Measurements from ENCODE around the gene ABCA3. TPM values are rescaled to one million over a fixed set of nuclear protein-coding genes. Genes with fewer than 3 reads are reported as not detected.

ABCA3 gene
- total and polyA plus RNA-seq, 2 donors (not counting 1 experiment from before 2014, with no cell fraction given) = 3.1 to 5.1 TPM

DNA sequence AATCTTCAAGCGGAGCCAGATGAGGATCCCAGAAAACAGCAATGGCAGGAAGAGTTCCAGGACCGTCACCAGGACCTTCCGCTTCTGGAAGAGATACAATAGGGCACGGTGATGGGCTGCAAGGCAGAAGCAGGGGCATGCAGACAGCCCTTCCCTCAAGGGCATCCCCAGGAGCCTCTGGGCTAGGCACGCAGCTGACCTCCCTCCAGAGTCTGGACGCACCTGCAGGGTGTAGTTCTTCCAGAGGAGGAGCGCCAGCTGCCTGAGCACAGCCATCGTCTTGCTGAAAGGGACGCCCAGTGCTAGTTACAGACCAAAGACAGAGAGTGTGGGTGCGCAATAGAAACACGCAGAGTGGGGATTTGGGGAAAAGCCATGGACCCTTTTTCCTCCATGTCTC is 14.3 kb downstream of the ABCA3 start:
- no peaks in the 10 kb centered on the region for H3K9me3 Mint-ChIP-seq (ENCODE audit: insufficient read depth)
- Histone ChIP-seq H3K27ac (ENCODE audit: low read length in 2 of 2) (no peak overlapping the region), H3K4me3 (ENCODE audit: control extremely low read depth in 1 of 5, extremely low read depth in 1 of 5, insufficient read depth in 1 of 5, low read depth in 2 of 5, low read length in 4 of 5) (no peak overlapping the region), H2AFZ (ENCODE audit: insufficient read depth, low read depth, low read length, poor library complexity, severe bottlenecking) (no peak overlapping the region), H3K4me2 (replicated peaks; ENCODE audit: low read depth, low read length, poor library complexity, severe bottlenecking) (no peak overlapping the region), H3K79me2 (ENCODE audit: control insufficient read depth, insufficient read depth, low read length) (no peaks in the 10 kb centered on the region), H3K9ac (ENCODE audit: low read length) (no peak overlapping the region), H3K9me3 (ENCODE audit: control extremely low read depth in 1 of 3, control insufficient read depth in 2 of 3, insufficient read depth in 1 of 3, low read length in 2 of 3) (no peaks in the 10 kb centered on the region), H3K4me1 (ENCODE audit: control insufficient read depth in 2 of 2, insufficient read depth in 2 of 2, low read length in 2 of 2) (no peaks in the 10 kb centered on the region), H4K20me1 (ENCODE audit: control insufficient read depth, insufficient read depth, low read length, poor library complexity, severe bottlenecking) (no peaks in the 10 kb centered on the region), H3K27me3 (replicated peaks in 1 of 4; ENCODE audit: control extremely low read depth in 1 of 4, control insufficient read depth in 3 of 4, insufficient read depth in 4 of 4, low read length in 3 of 4) (no peaks in the 10 kb centered on the region), H3K36me3 (replicated peaks in 1 of 2; ENCODE audit: control extremely low read depth in 1 of 2, control insufficient read depth in 1 of 2, extremely low read depth in 1 of 2, insufficient read depth in 2 of 2, low read length in 1 of 2) (no peaks in the 10 kb centered on the region)
- CTCF ChIA-PET = no interaction called here
- no peak overlapping the region for H3K27ac Mint-ChIP-seq
- WGBS (ENCODE audit: insufficient coverage) = 94% methylated on average over 11 of the region's 11 CpGs
- peaks cover 6% of the 10 kb centered on the region for H3K27me3 Mint-ChIP-seq
- intact Hi-C loops (cut with micrococcal nuclease) = no loop called here
- no peak for TF ChIP-seq EZH2 (IDR thresholded peaks at IDR 0.05; ENCODE audit: borderline replicate concordance, insufficient read depth, low read depth, low read length, poor library complexity, severe bottlenecking)
- TF ChIP-seq, protein P1, sequence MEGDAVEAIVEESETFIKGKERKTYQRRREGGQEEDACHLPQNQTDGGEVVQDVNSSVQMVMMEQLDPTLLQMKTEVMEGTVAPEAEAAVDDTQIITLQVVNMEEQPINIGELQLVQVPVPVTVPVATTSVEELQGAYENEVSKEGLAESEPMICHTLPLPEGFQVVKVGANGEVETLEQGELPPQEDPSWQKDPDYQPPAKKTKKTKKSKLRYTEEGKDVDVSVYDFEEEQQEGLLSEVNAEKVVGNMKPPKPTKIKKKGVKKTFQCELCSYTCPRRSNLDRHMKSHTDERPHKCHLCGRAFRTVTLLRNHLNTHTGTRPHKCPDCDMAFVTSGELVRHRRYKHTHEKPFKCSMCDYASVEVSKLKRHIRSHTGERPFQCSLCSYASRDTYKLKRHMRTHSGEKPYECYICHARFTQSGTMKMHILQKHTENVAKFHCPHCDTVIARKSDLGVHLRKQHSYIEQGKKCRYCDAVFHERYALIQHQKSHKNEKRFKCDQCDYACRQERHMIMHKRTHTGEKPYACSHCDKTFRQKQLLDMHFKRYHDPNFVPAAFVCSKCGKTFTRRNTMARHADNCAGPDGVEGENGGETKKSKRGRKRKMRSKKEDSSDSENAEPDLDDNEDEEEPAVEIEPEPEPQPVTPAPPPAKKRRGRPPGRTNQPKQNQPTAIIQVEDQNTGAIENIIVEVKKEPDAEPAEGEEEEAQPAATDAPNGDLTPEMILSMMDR (IDR thresholded peaks at IDR 0.05) = no peak
- POLR2A ChIA-PET = no interaction called here
- H3K4me3 Mint-ChIP-seq = no peak overlapping the region
- DNase-seq = no peak
- no peaks in the 10 kb centered on the region for H3K4me1 Mint-ChIP-seq
- no peak for ATAC-seq (ENCODE audit: low read depth)

DNA sequence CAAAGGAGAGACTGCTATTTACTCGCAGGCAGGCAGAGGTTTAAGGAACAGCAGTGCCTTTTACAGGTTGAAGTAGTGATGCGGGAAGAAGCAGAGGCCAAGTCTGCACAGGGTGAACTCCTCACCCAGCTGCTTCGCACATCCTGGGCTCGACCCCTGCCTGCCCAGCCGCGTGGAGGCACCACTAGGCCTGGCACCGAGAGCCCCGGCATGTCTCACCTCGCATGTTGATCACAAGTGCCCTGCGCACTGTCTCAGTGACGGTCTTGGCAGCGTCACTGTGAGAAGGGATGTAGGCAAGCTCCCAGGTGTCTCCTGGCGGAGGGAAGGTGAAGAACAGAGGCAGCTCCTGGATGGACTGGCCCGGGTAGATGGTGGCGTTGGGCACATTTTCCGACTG is 14.7 kb downstream of the ABCA3 start:
- H2AFZ ChIP-seq (ENCODE audit: insufficient read depth, low read depth, low read length, poor library complexity, severe bottlenecking) = no peak overlapping the region
- H3K4me3 ChIP-seq (ENCODE audit: control extremely low read depth in 1 of 5, extremely low read depth in 1 of 5, insufficient read depth in 1 of 5, low read depth in 2 of 5, low read length in 4 of 5) = no peak overlapping the region
- no peaks in the 10 kb centered on the region for H3K36me3 ChIP-seq (replicated peaks in 1 of 2; ENCODE audit: control extremely low read depth in 1 of 2, control insufficient read depth in 1 of 2, extremely low read depth in 1 of 2, insufficient read depth in 2 of 2, low read length in 1 of 2)
- H3K27me3 ChIP-seq (replicated peaks in 1 of 4; ENCODE audit: control extremely low read depth in 1 of 4, control insufficient read depth in 3 of 4, insufficient read depth in 4 of 4, low read length in 3 of 4) = no peaks in the 10 kb centered on the region
- TF ChIP-seq EZH2 (IDR thresholded peaks at IDR 0.05; ENCODE audit: borderline replicate concordance, insufficient read depth, low read depth, low read length, poor library complexity, severe bottlenecking) = no peak
- TF ChIP-seq, protein P1 (IDR thresholded peaks at IDR 0.05) = no peak
- no peak overlapping the region for H3K27ac Mint-ChIP-seq
- POLR2A ChIA-PET = no interaction called here
- H3K9me3 ChIP-seq (ENCODE audit: control extremely low read depth in 1 of 3, control insufficient read depth in 2 of 3, insufficient read depth in 1 of 3, low read length in 2 of 3) = no peaks in the 10 kb centered on the region
- H3K27ac ChIP-seq (ENCODE audit: low read length in 2 of 2) = no peak overlapping the region
- CTCF ChIA-PET = no interaction called here
- peaks cover 3% of the 10 kb centered on the region for H3K27me3 Mint-ChIP-seq
- intact Hi-C loops (cut with micrococcal nuclease) = no loop called here
- WGBS (ENCODE audit: insufficient coverage) = 88% methylated on average over 16 of the region's 16 CpGs
- ATAC-seq (ENCODE audit: low read depth) = no peak
- DNase-seq = no peak
- H3K9ac ChIP-seq (ENCODE audit: low read length) = no peak overlapping the region
- no peaks in the 10 kb centered on the region for H3K79me2 ChIP-seq (ENCODE audit: control insufficient read depth, insufficient read depth, low read length)
- H3K4me1 ChIP-seq (ENCODE audit: control insufficient read depth in 2 of 2, insufficient read depth in 2 of 2, low read length in 2 of 2) = no peaks in the 10 kb centered on the region
- no peaks in the 10 kb centered on the region for H3K9me3 Mint-ChIP-seq (ENCODE audit: insufficient read depth)
- H4K20me1 ChIP-seq (ENCODE audit: control insufficient read depth, insufficient read depth, low read length, poor library complexity, severe bottlenecking) = no peaks in the 10 kb centered on the region
- H3K4me1 Mint-ChIP-seq = no peaks in the 10 kb centered on the region
- no peak overlapping the region for H3K4me3 Mint-ChIP-seq
- no peak overlapping the region for H3K4me2 ChIP-seq (replicated peaks; ENCODE audit: low read depth, low read length, poor library complexity, severe bottlenecking)

Measured in B cell (primary cell).